Calu3 (cell line): ENCODE measurements around the gene FFAR3. TPM values are rescaled to one million over a fixed set of nuclear protein-coding genes. Genes with fewer than 3 reads are reported as not detected.

Experiments
- BruUV-seq: library from RNA; stranded (reverse); fragments of 400-500 nt; replicated peaks from 2 replicates; lab custom pipeline; 2021; lab: Mats Ljungman, UMichigan
- CTCF ChIA-PET: fragments of 300-600 bp; sonication (Branson Sonifier 250); formaldehyde crosslinking; loops from one replicate; lab custom pipeline; 2022; ENCODE audit warnings: antibody characterized with exemption; lab: Charles Lee
- DNase-seq: peaks from one replicate; pipeline ENCODE4 v3.0.0; 2022
- H3K27ac Mint-ChIP-seq: one replicate; pipeline ENCODE4 v1.8.0; 2022; ENCODE audit warnings: mixed read lengths; ENCODE audit not compliant: unreplicated experiment
- H3K27me3 Mint-ChIP-seq: one replicate; pipeline ENCODE4 v1.8.0; 2022; ENCODE audit warnings: mixed read lengths; ENCODE audit not compliant: unreplicated experiment
- H3K36me3 Mint-ChIP-seq: one replicate; pipeline ENCODE4 v1.8.0; 2022; ENCODE audit warnings: mild to moderate bottlenecking, moderate library complexity, mixed read lengths; ENCODE audit not compliant: insufficient read depth, unreplicated experiment
- H3K4me1 Mint-ChIP-seq: one replicate; pipeline ENCODE4 v1.8.0; 2022; ENCODE audit warnings: mild to moderate bottlenecking, low read depth, mixed read lengths; ENCODE audit not compliant: unreplicated experiment
- H3K4me3 Mint-ChIP-seq: one replicate; pipeline ENCODE4 v1.8.0; 2022; ENCODE audit warnings: mild to moderate bottlenecking, low read depth, moderate library complexity, mixed read lengths; ENCODE audit not compliant: unreplicated experiment
- H3K9me3 Mint-ChIP-seq: one replicate; pipeline ENCODE4 v1.8.0; 2022; ENCODE audit warnings: low read depth, mixed read lengths; ENCODE audit not compliant: unreplicated experiment
- CTCF ChIP-seq: fragments of 200-600 bp; IDR thresholded peaks from one replicate; pipeline ENCODE4 v1.8.0; 2022; ENCODE audit warnings: antibody characterized with exemption; ENCODE audit not compliant: unreplicated experiment
- intact Hi-C: fragments of 100-400 bp; cut with micrococcal nuclease; formaldehyde crosslinking; loops from one replicate; pipeline ENCODE4 v1.10.0; 2022; ENCODE audit not compliant: unreplicated experiment
- total RNA-seq: library from RNA; stranded (reverse); gene quantifications from 2 replicates; pipeline ENCODE4 v1.2.3, GENCODE V29; 2022

The FFAR3 gene
- total RNA-seq, 1 experiment from 2014 or later = not detected

- no peaks in the 10 kb centered on the region for H3K9me3 Mint-ChIP-seq
- H3K27ac Mint-ChIP-seq = no peak overlapping the region
- H3K27me3 Mint-ChIP-seq = peaks cover 24% of the 10 kb centered on the region
- no peaks in the 10 kb centered on the region for H3K4me1 Mint-ChIP-seq
- no TSS peak for BruUV-seq
- H3K36me3 Mint-ChIP-seq = no peaks in the 10 kb centered on the region
- DNase-seq = no peak
- CTCF ChIA-PET = interaction anchor here (0.6 kb wide), 1 partner anchor 244 kb away, joined by 4 read pairs; no protein-coding TSS in a partner anchor
- intact Hi-C loops = no loop called here
- no peak for TF ChIP-seq CTCF
- H3K4me3 Mint-ChIP-seq = no peak overlapping the region
Measured at GRCh38 chr19:35337097-35337983, 20.9 kb upstream of the FFAR3 start.

GRCh38 chr19:35337984-35338296 lies 20.3 kb upstream of the FFAR3 start:
- no TSS peak for BruUV-seq
- no peak for TF ChIP-seq CTCF
- Mint-ChIP-seq H3K9me3 (no peaks in the 10 kb centered on the region), H3K27ac (no peak overlapping the region), H3K4me3 (no peak overlapping the region), H3K36me3 (no peaks in the 10 kb centered on the region), H3K4me1 (no peaks in the 10 kb centered on the region), H3K27me3 (peaks cover 30% of the 10 kb centered on the region)
- intact Hi-C loops = no loop called here
- DNase-seq = no peak
- CTCF ChIA-PET = interaction anchor here (0.6 kb wide), 1 partner anchor 243 kb away, joined by 4 read pairs; no protein-coding TSS in a partner anchor

DNA sequence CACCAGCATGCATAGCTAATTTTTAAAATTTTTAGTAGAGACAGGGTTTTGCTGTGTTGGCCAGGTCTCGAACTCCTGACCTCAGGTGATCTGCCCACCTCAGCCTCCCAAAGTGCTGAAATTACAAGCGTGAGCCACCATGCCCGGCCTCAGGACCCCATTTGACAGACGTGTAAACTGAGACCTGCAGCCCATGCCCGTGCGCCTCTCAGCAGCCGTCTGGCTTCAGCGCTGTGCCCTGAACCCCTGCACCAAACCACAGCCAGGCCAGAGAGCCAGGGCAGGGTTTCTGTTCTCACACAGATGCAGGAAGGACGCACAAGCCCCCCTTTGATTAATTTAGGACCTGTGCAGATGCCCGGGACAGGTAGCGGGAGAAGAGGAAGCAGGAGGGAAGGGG lies 17.8 kb upstream of the FFAR3 start:
- no peak for DNase-seq
- no peaks in the 10 kb centered on the region for H3K9me3 Mint-ChIP-seq
- peaks cover 32% of the 10 kb centered on the region for H3K27me3 Mint-ChIP-seq
- no peaks in the 10 kb centered on the region for H3K36me3 Mint-ChIP-seq
- CTCF ChIA-PET = interaction anchor here (0.6 kb wide), 1 partner anchor 343 kb away, joined by 5 read pairs; no protein-coding TSS in a partner anchor
- TF ChIP-seq CTCF = no peak
- intact Hi-C loops = no loop called here
- BruUV-seq = no TSS peak
- no peak overlapping the region for H3K27ac Mint-ChIP-seq
- H3K4me3 Mint-ChIP-seq = no peak overlapping the region
- H3K4me1 Mint-ChIP-seq = no peaks in the 10 kb centered on the region

GRCh38 chr19:35341006-35341405 lies 17.3 kb upstream of the FFAR3 start:
- H3K27ac Mint-ChIP-seq = no peak overlapping the region

More at GRCh38 chr19:35341006-35341405, 17.3 kb upstream of the FFAR3 start:
- BruUV-seq = no TSS peak
- Mint-ChIP-seq H3K27me3 (peaks cover 35% of the 10 kb centered on the region), H3K9me3 (no peaks in the 10 kb centered on the region), H3K36me3 (no peaks in the 10 kb centered on the region), H3K4me1 (no peaks in the 10 kb centered on the region), H3K4me3 (no peak overlapping the region)
- TF ChIP-seq CTCF = no peak
- intact Hi-C loops = no loop called here
- DNase-seq = no peak
- CTCF ChIA-PET = no interaction called here
